Measurements from ENCODE around the gene C6orf141. TPM values are rescaled to one million over a fixed set of nuclear protein-coding genes. Genes with fewer than 3 reads are reported as not detected.

The C6orf141 gene
- total and polyA plus RNA-seq, 2 of the 8 experiments (the other 6 are each of a cell fraction or from before 2014, with no cell fraction given) = 7.6 to 16.1 TPM

DNA sequence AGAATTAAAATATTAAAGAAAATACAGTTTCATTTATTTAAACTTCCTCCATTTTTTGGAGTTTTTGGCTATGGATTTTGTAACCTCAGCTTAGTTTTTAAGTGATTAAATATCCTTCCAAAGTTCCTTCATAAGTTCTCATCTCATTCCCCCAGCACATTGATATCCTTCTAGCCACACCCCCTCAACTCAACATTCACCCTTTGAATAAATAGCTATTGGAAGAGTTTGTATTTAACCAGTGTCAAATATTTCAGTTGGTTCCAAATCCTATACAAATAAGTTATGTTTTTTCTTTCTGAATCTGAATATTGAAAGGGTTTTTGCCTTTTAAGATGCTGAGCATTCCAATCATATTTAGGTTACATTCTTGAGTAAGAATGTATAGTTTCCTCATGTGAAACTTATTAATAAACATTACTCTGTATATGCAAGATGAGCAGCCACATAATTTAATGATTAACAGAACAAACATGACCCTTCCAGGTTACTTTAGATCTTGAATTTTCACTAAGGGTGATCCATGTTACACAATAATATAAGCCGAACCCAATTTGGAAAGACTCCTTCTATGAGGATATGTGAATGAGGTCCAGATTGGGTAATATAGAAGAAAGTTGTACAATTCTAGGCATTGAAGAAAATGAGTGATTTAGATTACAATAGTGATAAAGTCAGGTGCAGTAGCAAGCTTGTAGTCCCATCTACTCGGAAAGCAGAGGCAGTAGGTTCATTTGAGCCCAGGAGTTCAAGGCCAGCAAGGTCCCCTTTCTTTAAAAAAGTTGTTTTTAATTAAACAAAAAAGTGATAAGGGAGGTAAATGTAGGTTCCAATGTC, 37.1 kb upstream of the C6orf141 start (continued):
- TF ChIP-seq, protein P1, sequence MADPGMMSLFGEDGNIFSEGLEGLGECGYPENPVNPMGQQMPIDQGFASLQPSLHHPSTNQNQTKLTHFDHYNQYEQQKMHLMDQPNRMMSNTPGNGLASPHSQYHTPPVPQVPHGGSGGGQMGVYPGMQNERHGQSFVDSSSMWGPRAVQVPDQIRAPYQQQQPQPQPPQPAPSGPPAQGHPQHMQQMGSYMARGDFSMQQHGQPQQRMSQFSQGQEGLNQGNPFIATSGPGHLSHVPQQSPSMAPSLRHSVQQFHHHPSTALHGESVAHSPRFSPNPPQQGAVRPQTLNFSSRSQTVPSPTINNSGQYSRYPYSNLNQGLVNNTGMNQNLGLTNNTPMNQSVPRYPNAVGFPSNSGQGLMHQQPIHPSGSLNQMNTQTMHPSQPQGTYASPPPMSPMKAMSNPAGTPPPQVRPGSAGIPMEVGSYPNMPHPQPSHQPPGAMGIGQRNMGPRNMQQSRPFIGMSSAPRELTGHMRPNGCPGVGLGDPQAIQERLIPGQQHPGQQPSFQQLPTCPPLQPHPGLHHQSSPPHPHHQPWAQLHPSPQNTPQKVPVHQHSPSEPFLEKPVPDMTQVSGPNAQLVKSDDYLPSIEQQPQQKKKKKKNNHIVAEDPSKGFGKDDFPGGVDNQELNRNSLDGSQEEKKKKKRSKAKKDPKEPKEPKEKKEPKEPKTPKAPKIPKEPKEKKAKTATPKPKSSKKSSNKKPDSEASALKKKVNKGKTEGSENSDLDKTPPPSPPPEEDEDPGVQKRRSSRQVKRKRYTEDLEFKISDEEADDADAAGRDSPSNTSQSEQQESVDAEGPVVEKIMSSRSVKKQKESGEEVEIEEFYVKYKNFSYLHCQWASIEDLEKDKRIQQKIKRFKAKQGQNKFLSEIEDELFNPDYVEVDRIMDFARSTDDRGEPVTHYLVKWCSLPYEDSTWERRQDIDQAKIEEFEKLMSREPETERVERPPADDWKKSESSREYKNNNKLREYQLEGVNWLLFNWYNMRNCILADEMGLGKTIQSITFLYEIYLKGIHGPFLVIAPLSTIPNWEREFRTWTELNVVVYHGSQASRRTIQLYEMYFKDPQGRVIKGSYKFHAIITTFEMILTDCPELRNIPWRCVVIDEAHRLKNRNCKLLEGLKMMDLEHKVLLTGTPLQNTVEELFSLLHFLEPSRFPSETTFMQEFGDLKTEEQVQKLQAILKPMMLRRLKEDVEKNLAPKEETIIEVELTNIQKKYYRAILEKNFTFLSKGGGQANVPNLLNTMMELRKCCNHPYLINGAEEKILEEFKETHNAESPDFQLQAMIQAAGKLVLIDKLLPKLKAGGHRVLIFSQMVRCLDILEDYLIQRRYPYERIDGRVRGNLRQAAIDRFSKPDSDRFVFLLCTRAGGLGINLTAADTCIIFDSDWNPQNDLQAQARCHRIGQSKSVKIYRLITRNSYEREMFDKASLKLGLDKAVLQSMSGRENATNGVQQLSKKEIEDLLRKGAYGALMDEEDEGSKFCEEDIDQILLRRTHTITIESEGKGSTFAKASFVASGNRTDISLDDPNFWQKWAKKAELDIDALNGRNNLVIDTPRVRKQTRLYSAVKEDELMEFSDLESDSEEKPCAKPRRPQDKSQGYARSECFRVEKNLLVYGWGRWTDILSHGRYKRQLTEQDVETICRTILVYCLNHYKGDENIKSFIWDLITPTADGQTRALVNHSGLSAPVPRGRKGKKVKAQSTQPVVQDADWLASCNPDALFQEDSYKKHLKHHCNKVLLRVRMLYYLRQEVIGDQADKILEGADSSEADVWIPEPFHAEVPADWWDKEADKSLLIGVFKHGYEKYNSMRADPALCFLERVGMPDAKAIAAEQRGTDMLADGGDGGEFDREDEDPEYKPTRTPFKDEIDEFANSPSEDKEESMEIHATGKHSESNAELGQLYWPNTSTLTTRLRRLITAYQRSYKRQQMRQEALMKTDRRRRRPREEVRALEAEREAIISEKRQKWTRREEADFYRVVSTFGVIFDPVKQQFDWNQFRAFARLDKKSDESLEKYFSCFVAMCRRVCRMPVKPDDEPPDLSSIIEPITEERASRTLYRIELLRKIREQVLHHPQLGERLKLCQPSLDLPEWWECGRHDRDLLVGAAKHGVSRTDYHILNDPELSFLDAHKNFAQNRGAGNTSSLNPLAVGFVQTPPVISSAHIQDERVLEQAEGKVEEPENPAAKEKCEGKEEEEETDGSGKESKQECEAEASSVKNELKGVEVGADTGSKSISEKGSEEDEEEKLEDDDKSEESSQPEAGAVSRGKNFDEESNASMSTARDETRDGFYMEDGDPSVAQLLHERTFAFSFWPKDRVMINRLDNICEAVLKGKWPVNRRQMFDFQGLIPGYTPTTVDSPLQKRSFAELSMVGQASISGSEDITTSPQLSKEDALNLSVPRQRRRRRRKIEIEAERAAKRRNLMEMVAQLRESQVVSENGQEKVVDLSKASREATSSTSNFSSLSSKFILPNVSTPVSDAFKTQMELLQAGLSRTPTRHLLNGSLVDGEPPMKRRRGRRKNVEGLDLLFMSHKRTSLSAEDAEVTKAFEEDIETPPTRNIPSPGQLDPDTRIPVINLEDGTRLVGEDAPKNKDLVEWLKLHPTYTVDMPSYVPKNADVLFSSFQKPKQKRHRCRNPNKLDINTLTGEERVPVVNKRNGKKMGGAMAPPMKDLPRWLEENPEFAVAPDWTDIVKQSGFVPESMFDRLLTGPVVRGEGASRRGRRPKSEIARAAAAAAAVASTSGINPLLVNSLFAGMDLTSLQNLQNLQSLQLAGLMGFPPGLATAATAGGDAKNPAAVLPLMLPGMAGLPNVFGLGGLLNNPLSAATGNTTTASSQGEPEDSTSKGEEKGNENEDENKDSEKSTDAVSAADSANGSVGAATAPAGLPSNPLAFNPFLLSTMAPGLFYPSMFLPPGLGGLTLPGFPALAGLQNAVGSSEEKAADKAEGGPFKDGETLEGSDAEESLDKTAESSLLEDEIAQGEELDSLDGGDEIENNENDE (IDR thresholded peaks at IDR 0.05; ENCODE audit: insufficient replicate concordance, low read length) = no peak
- TF ChIP-seq, protein P2, sequence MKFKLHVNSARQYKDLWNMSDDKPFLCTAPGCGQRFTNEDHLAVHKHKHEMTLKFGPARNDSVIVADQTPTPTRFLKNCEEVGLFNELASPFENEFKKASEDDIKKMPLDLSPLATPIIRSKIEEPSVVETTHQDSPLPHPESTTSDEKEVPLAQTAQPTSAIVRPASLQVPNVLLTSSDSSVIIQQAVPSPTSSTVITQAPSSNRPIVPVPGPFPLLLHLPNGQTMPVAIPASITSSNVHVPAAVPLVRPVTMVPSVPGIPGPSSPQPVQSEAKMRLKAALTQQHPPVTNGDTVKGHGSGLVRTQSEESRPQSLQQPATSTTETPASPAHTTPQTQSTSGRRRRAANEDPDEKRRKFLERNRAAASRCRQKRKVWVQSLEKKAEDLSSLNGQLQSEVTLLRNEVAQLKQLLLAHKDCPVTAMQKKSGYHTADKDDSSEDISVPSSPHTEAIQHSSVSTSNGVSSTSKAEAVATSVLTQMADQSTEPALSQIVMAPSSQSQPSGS (IDR thresholded peaks at IDR 0.05; ENCODE audit: low read length) = no peak
- no peak for TF ChIP-seq RBBP5 (IDR thresholded peaks at IDR 0.05; ENCODE audit: borderline replicate concordance, low read depth, low read length)
- no peak for TF ChIP-seq CTBP2 (IDR thresholded peaks at IDR 0.05; ENCODE audit: borderline replicate concordance, insufficient read depth, insufficient read length, low read length)
- no peak for TF ChIP-seq POU5F1 (IDR thresholded peaks at IDR 0.05; ENCODE audit: low read depth, low read length)
- TF ChIP-seq EZH2 (IDR thresholded peaks at IDR 0.05; ENCODE audit: low read depth, low read length, severe bottlenecking) = no peak
- no peak for TF ChIP-seq BRCA1 (IDR thresholded peaks at IDR 0.05; ENCODE audit: low read depth, low read length)
